Measurements from ENCODE around the gene CEBPA.

Gene CEBPA

GRCh38 chr19:33275559-33275932, 26.8 kb downstream of the CEBPA start:
- no peak for DNase-seq (ENCODE audit: low read depth, low spot score)
- no peak overlapping the region for H3K27ac ChIP-seq
- no peak overlapping the region for H3K4me3 ChIP-seq
- no peak overlapping the region for H3K9ac ChIP-seq (ENCODE audit: insufficient read length)
- TF ChIP-seq FOXP2 (optimal IDR thresholded peaks at IDR 0.05; ENCODE audit: control extremely low read depth, extremely low read length, insufficient read depth) (no peak), EZH2 (IDR thresholded peaks at IDR 0.05) (no peak), POLR2AphosphoS5 (IDR thresholded peaks at IDR 0.05; ENCODE audit: borderline replicate concordance, low read depth, low read length) (no peak)
- no peaks in the 10 kb centered on the region for H3K9me3 ChIP-seq (ENCODE audit: low read depth, low read length)
- no peaks in the 10 kb centered on the region for H3K36me3 ChIP-seq (ENCODE audit: insufficient read depth, low read length)

GRCh38 chr19:33274663-33275558, 27.4 kb downstream of the CEBPA start:
- no peak for DNase-seq (ENCODE audit: low read depth, low spot score)
- H3K4me3 ChIP-seq = no peak overlapping the region
- no peaks in the 10 kb centered on the region for H3K9me3 ChIP-seq (ENCODE audit: low read depth, low read length)
- no peak overlapping the region for H3K27ac ChIP-seq
- no peaks in the 10 kb centered on the region for H3K36me3 ChIP-seq (ENCODE audit: insufficient read depth, low read length)
- no peak overlapping the region for H3K9ac ChIP-seq (ENCODE audit: insufficient read length)
- TF ChIP-seq POLR2AphosphoS5 (IDR thresholded peaks at IDR 0.05; ENCODE audit: borderline replicate concordance, low read depth, low read length) (no peak), EZH2 (IDR thresholded peaks at IDR 0.05) (no peak), FOXP2 (optimal IDR thresholded peaks at IDR 0.05; ENCODE audit: control extremely low read depth, extremely low read length, insufficient read depth) (no peak)

- Histone ChIP-seq H3K9ac (ENCODE audit: insufficient read length) (no peak overlapping the region), H3K4me3 (no peak overlapping the region), H3K36me3 (ENCODE audit: insufficient read depth, low read length) (no peaks in the 10 kb centered on the region), H3K27ac (no peak overlapping the region), H3K9me3 (ENCODE audit: low read depth, low read length) (no peaks in the 10 kb centered on the region)
- no peak for TF ChIP-seq EZH2 (IDR thresholded peaks at IDR 0.05)
- TF ChIP-seq POLR2AphosphoS5 (IDR thresholded peaks at IDR 0.05; ENCODE audit: borderline replicate concordance, low read depth, low read length) = peak; percentile 41; the same call in 1 of the 2 replicates
- TF ChIP-seq FOXP2 (optimal IDR thresholded peaks at IDR 0.05; ENCODE audit: control extremely low read depth, extremely low read length, insufficient read depth) = no peak
- no peak for DNase-seq (ENCODE audit: low read depth, low spot score)
These were observed 28.3 kb downstream of the CEBPA start for GRCh38 chr19:33273881-33274662.

- no peaks in the 10 kb centered on the region for H3K9me3 ChIP-seq (ENCODE audit: low read depth, low read length)
- H3K9ac ChIP-seq (ENCODE audit: insufficient read length) = no peak overlapping the region
- H3K4me3 ChIP-seq = no peak overlapping the region
- TF ChIP-seq EZH2 (IDR thresholded peaks at IDR 0.05) (no peak), POLR2AphosphoS5 (IDR thresholded peaks at IDR 0.05; ENCODE audit: borderline replicate concordance, low read depth, low read length) (no peak), FOXP2 (optimal IDR thresholded peaks at IDR 0.05; ENCODE audit: control extremely low read depth, extremely low read length, insufficient read depth) (no peak)
- no peaks in the 10 kb centered on the region for H3K36me3 ChIP-seq (ENCODE audit: insufficient read depth, low read length)
- no peak for DNase-seq (ENCODE audit: low read depth, low spot score)
- no peak overlapping the region for H3K27ac ChIP-seq
These were observed 29.1 kb downstream of the CEBPA start for GRCh38 chr19:33273065-33273736.

GRCh38 chr19:33271246-33272021, 30.9 kb downstream of the CEBPA start:
- no peak for TF ChIP-seq FOXP2 (optimal IDR thresholded peaks at IDR 0.05; ENCODE audit: control extremely low read depth, extremely low read length, insufficient read depth)
- TF ChIP-seq EZH2 (IDR thresholded peaks at IDR 0.05) = no peak
- TF ChIP-seq POLR2AphosphoS5 (IDR thresholded peaks at IDR 0.05; ENCODE audit: borderline replicate concordance, low read depth, low read length) = no peak
- Histone ChIP-seq H3K9ac (ENCODE audit: insufficient read length) (no peak overlapping the region), H3K4me3 (no peak overlapping the region), H3K27ac (no peak overlapping the region), H3K9me3 (ENCODE audit: low read depth, low read length) (no peaks in the 10 kb centered on the region), H3K36me3 (ENCODE audit: insufficient read depth, low read length) (no peaks in the 10 kb centered on the region)
- DNase-seq (ENCODE audit: low read depth, low spot score) = no peak

- no peak overlapping the region for H3K4me3 ChIP-seq
- no peak overlapping the region for H3K27ac ChIP-seq
- no peak for DNase-seq (ENCODE audit: low read depth, low spot score)
- H3K9me3 ChIP-seq (ENCODE audit: low read depth, low read length) = no peaks in the 10 kb centered on the region
- TF ChIP-seq POLR2AphosphoS5 (IDR thresholded peaks at IDR 0.05; ENCODE audit: borderline replicate concordance, low read depth, low read length) (no peak), EZH2 (IDR thresholded peaks at IDR 0.05) (no peak), FOXP2 (optimal IDR thresholded peaks at IDR 0.05; ENCODE audit: control extremely low read depth, extremely low read length, insufficient read depth) (no peak)
- H3K9ac ChIP-seq (ENCODE audit: insufficient read length) = no peak overlapping the region
- H3K36me3 ChIP-seq (ENCODE audit: insufficient read depth, low read length) = no peaks in the 10 kb centered on the region
These were observed 31.6 kb downstream of the CEBPA start for GRCh38 chr19:33270769-33271168.

GRCh38 chr19:33269016-33269415, 33.3 kb downstream of the CEBPA start:
- TF ChIP-seq EZH2 (IDR thresholded peaks at IDR 0.05) (no peak), POLR2AphosphoS5 (IDR thresholded peaks at IDR 0.05; ENCODE audit: borderline replicate concordance, low read depth, low read length) (no peak), FOXP2 (optimal IDR thresholded peaks at IDR 0.05; ENCODE audit: control extremely low read depth, extremely low read length, insufficient read depth) (no peak)
- no peak for DNase-seq (ENCODE audit: low read depth, low spot score)
- H3K9ac ChIP-seq (ENCODE audit: insufficient read length) = no peak overlapping the region

More at GRCh38 chr19:33269016-33269415, 33.3 kb downstream of the CEBPA start:
- no peaks in the 10 kb centered on the region for H3K36me3 ChIP-seq (ENCODE audit: insufficient read depth, low read length)
- H3K9me3 ChIP-seq (ENCODE audit: low read depth, low read length) = no peaks in the 10 kb centered on the region
- H3K4me3 ChIP-seq = no peak overlapping the region
- H3K27ac ChIP-seq = no peak overlapping the region

All from SK-N-MC (cell line).